Activated naive CD4-positive, alpha-beta T cell treated with anti-CD3 and anti-CD28 coated beads, Interleukin-2, amount 50 U/mL, for 72 hours (primary cell): ENCODE data around the gene C5orf63. TPM values are rescaled to one million over a fixed set of nuclear protein-coding genes. Genes with fewer than 3 reads are reported as not detected.
"Not testable (repeated sequence)": the region's sequence is repeated elsewhere in the genome, so short reads cannot be mapped to it uniquely, and the experiment has no call there.

Source experiments
- ATAC-seq, 2 donors: fragments of 150-1000 bp; cut with Tn5 transposase; 2 replicates each; pipeline ENCODE4 v1.10.0; 2021; ENCODE audit warnings: mild to moderate bottlenecking in 2 of 2, moderate library complexity in 2 of 2
- DNase-seq, 2 donors: peaks; one replicate each; pipeline ENCODE4 v3.0.0; 2021 to 2022; ENCODE audit warnings: low spot score in 2 of 2
- H3K27ac Mint-ChIP-seq, 2 donors: one replicate each; pipeline ENCODE4 v1.8.0; 2022; ENCODE audit warnings: mild to moderate bottlenecking in 2 of 2, mixed read lengths in 2 of 2
- H3K36me3 Mint-ChIP-seq, 2 donors: one replicate each; pipeline ENCODE4 v1.8.0; 2022; ENCODE audit warnings: mixed read lengths in 2 of 2
- H3K9me3 Mint-ChIP-seq, 2 donors: one replicate each; pipeline ENCODE4 v1.8.0; 2022; ENCODE audit warnings: mixed read lengths in 2 of 2
- total RNA-seq, 2 donors: library from RNA; stranded (reverse); gene quantifications; one replicate each; pipeline ENCODE4 v1.2.3, GENCODE V29; 2022

Gene C5orf63
- total RNA-seq, 2 donors from 2014 or later = 9.7 to 11.7 TPM

DNA sequence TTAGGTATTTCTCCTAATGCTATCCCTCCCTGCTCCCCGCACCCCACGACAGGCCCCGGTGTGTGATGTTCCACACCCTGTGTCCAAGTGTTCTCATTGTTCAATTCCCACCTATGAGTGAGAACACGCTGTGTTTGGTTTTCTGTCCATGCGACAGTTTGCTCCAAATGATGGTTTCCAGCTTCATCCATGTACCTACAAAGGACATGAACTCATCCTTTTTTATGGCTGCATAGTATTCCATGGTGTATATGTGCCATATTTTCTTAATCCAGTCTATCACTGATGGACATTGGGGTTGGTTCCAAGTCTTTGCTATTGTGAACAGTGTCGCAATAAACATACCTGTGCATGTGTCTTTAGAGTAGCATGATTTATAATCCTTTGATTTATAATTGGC, 19.8 kb downstream of the C5orf63 start:
- not testable (repeated sequence) for H3K27ac Mint-ChIP-seq, DNase-seq, ATAC-seq, H3K9me3 Mint-ChIP-seq
- H3K36me3 Mint-ChIP-seq = peaks cover 16 to 26% of the 10 kb centered on the region in 2 donors

DNA sequence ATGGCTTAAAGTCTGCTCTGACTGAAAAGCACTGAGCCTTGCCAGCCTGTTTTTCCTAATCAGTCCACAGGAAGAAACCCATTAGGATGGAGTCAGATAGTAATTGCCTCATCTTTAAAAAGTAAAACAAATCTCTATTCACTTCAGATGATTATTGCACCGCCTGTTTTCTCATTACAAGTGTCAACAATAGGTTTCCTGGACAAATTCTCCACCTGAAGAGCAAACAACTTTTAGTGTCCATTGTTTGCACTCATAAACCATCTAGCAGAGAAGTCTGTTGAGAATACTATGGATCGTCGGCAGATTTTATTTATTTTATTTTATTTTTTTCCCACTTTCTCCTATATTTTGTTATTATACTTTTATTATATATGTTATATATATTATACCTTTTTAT, 20.3 kb downstream of the C5orf63 start:
- peaks cover 0 to 6% of the 10 kb centered on the region in 2 donors for H3K9me3 Mint-ChIP-seq
- DNase-seq (no peak), ATAC-seq (no peak)
- peaks cover 20 to 26% of the 10 kb centered on the region in 2 donors for H3K36me3 Mint-ChIP-seq
- H3K27ac Mint-ChIP-seq = no peak overlapping the region

DNA sequence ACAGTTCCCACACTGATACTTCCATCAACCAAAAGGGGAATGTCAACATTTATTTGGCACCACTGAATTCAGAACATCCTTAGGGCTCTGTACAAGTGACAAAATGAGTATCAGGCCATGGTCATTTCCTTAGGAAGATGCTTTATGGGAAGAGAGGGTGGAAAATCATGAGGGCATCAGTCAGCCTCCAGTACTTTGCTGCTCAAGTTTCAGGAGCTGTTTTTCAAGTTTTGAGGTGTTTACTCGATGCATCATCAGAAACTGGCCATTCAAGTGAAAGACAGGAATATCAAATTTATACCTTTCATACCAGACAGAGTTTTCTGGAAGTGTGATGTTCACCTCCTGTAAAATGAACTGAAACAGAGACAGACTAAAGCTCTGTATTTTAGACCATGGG, 21.7 kb downstream of the C5orf63 start:
- ATAC-seq = no peak
- Mint-ChIP-seq H3K36me3 (peaks cover 20 to 22% of the 10 kb centered on the region in 2 donors), H3K27ac (peak overlapping the region in 1 of 2 donors; percentile 62), H3K9me3 (peaks cover 0 to 6% of the 10 kb centered on the region in 2 donors)
- no peak for DNase-seq

DNA sequence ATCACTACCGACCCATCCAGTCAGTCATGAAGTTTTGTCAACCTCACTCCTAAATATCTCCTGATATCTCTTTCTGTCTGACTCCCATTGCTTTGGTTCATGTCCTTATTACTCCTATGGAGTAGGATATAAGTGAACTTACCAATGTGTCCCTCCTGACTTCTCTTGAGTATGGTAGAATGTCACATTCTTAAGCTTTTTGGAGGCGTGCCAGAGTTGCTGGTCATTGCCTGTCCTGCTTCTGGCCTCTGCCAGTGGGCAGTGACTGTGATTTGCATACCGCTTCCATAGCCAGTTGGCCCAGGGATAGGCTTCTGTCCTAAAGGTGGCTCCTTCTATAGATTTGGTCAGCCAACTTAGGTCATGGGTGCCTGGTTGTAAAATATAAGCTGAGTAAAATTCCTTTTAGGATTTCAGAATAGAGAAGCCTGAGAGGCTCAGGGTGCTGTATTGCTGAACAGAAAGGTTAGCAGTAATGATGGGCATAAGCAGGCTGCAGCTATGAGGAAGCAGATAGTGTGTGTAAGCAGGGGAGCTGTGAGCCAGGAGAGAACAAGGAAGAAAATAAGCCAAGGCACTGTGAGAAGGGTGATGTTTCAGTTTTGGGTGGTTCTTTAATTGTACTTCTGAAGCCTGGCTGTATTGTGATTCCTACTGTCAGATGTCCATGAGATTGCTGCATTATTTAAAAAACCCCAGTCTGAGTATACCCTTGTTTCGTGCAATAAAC, 26.8 kb downstream of the C5orf63 start:
- H3K27ac Mint-ChIP-seq = no peak overlapping the region
- no peaks in the 10 kb centered on the region for H3K9me3 Mint-ChIP-seq
- H3K36me3 Mint-ChIP-seq = peaks cover 0 to 6% of the 10 kb centered on the region in 2 donors
- DNase-seq (no peak), ATAC-seq (no peak)

DNA sequence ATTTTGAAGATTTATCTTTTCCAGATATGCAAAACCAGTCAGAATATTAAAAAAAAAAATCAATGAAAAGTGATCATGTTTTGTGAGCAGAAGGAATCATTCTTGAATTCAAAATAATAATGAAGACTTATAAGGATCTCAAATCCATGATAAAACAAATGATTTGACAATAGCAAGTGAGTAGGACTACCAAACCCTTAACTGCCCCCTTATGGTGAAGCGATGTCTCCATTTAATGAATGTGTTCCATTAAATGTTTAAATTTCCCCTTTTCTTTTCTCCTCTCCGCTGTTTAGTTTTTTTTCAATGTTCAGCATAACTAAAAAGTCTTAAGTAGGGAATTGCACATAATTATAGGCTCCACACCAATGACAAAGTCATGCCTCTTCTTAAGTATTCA, 30.7 kb downstream of the C5orf63 start:
- ATAC-seq = no peak
- H3K27ac Mint-ChIP-seq = no peak overlapping the region
- no peak for DNase-seq
- no peaks in the 10 kb centered on the region for H3K36me3 Mint-ChIP-seq
- no peaks in the 10 kb centered on the region for H3K9me3 Mint-ChIP-seq

DNA sequence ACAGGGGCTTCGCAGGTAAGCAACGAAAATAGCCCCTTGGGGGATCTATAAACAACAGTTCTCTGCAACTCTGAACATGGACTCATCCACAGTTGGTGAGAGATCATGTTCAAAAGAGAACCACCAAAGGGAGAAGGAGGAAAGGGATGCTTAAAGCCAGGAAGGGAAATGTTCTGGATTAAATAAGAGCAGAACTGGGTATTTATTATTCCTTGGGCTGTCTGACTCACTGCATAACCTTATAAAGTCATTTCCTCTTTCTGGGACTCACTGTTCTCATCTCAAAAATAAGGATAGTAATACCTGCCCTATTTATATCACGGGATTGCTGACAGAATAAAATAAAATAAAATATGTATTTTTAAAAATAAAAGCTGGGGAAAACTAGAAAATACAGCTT, 31.7 kb downstream of the C5orf63 start:
- no peaks in the 10 kb centered on the region for H3K36me3 Mint-ChIP-seq
- H3K27ac Mint-ChIP-seq = no peak overlapping the region
- no peaks in the 10 kb centered on the region for H3K9me3 Mint-ChIP-seq
- no peak for DNase-seq
- no peak for ATAC-seq

DNA sequence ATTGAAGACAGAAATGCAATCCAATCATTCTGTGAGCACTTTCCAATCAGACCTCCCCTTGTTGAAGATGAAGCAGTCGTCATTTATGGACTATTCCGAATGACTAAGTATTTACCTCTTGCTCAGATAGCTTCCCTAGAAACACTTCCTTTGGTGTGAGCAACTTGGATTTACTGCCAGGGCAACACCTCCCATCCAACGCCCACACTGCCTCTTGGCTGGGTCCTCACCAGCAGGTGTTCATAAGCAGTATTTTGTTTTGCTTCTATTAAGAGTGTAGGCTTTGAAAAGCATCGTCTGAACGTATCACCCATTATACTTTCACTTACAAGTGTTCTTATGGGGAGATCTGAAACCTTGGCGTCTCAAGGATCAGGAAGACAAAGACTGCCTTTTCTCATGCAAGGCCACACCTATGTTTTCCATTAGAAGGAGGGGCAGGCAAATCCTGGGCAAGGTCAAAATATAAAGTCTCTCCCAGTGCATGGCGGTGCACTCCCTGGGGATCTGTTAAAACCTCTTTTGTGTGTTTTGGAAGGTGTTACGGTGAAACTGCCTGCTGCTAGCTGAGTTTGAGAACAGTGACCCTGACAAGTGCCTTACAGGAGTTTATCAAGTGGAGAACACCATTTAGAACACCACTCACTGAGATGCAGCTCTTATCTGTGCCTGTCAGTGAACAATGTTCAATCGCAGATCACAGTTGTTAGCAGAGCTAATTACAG, 32.3 kb downstream of the C5orf63 start:
- DNase-seq = no peak
- Mint-ChIP-seq H3K9me3 (no peaks in the 10 kb centered on the region), H3K36me3 (no peaks in the 10 kb centered on the region), H3K27ac (no peak overlapping the region)
- ATAC-seq = no peak

DNA sequence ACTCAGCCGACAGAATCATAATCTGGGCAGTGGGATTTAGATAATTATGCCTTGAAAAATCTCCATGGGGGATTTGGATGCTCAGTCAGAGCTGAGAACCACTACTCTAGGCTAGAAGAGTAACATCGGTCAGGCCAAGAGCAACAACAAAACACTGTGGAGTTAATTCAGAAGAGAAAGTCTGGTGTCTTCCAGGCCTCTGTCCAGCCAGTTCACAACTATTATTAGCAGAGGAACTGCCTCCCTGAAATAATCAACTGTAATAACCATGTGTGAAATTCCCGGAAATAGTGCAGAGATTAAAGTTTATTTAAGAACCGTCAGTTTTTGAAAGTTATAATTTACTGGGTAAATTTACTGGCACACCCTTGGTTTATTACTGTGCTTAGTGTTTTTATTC, 34.8 kb downstream of the C5orf63 start:
- DNase-seq (no peak), ATAC-seq (no peak)
- no peaks in the 10 kb centered on the region for H3K9me3 Mint-ChIP-seq
- H3K27ac Mint-ChIP-seq = no peak overlapping the region
- H3K36me3 Mint-ChIP-seq = no peaks in the 10 kb centered on the region

DNA sequence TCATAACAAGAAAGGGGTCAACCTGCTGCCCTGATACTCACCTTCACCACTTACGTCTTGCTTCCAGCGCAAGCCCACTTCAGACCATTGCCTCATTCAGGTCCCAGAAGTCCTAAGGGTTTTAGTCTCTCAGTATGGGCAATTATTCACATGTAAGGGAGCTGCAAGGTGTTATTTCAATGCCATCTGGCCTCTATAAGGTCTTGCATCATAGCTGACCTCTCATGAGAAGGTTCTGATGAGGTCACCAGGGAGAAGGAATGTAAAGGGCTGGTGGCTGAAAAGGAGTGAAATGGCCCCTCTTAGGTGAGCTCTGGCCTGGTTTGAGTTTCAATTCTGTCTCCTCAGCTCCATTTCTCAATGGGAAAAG, 41.5 kb downstream of the C5orf63 start:
- peaks cover 5% of the 10 kb centered on the region in 2 donors for H3K36me3 Mint-ChIP-seq
- DNase-seq (no peak), ATAC-seq (no peak)
- no peaks in the 10 kb centered on the region for H3K9me3 Mint-ChIP-seq
- H3K27ac Mint-ChIP-seq = peak overlapping the region in 1 of 2 donors; percentile 86

DNA sequence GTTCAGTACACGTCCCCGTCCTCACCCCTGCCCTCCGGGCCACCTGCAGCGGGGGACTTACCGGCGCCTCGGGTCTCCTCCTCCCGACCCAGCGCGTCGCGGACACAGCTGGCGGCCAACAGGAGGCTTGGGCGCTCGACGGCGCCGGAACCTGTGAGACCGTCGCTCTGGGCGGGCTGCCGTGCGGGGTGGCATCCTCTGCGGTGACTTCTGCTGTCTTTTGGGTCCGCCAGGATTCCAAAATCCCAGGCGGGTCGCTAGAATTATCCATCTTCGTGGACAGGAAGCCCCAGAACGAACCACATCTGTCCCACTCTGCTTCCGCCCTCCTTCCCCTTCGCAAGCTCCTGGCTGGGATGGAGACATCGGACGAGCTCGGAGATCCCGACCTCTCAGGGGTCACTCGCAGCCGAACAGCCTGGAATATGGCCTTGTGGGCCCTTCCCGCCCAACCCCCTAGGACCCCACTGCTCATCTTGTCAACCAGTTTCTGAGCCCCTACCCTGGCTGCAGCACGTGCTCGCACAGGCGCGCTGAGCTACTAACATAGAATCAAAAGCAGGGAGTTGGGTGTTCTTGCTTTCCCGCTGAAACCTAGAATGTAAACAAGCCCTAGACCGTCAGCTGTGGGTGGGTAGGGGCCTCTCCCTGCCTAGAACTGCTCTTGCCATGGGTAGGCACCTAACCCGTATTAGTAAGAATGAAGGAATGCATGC, 42.0 kb downstream of the C5orf63 start:
- no peaks in the 10 kb centered on the region for H3K9me3 Mint-ChIP-seq
- H3K27ac Mint-ChIP-seq = peak overlapping the region; percentile 9 to 86
- H3K36me3 Mint-ChIP-seq = peaks cover 5% of the 10 kb centered on the region in 2 donors
- ATAC-seq = peak in 1 of 2 donors; percentile 25
- peak; percentile 32 to 57 for DNase-seq

DNA sequence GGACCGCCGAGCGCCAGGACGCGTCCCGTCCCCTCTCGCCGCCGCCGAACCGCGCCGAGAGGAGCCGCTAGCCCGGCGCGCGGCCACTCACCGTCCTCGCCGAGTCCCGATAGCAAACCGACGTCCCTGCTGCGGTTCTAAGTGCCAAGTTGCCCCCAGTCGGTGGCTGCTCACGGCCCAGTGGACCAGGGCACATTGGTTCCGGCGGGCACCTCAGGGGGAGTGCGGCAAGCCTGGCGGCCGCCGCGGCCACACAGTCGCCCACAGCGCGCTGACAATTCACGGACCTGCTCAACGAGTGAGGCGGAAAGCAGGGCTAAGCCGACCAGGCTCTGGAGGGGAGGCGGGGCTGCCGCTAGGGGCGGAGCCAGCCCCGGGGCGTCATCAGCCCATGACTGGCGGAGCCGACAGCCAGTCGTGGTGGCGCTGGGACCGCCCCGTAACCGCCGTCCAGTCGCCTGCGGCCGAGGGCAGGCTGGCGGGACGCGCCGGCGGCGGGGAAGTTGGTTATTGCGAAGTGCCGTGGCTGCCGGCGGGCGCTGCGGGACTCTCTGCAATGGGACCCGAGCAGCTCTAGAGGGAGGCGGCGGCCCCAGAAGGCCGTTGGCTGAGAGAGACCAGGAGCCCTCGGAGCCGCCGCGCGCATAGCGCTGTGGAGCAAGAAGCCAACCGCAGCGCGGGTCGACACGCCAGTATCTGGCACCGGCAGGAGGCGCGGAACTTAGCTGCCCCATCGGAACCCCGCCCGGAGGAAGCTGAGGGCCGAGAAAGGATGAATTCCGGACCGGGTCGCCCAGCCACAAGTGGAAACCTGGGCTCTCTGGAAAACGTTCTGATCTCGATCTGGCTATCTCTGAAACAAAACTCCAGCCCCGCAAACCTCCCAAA, 42.8 kb downstream of the C5orf63 start, which contains the start of gene MARCHF3:
MARCHF3 (minus strand) TSS at position 300 of the 888 bp plus-strand sequence. CDS start 112,387 bp downstream, outside the sequence.
- peak; percentile 94 to 98 for ATAC-seq
- H3K27ac Mint-ChIP-seq = peak within 1 kb of the TSS; percentile 84 to 86

DNA sequence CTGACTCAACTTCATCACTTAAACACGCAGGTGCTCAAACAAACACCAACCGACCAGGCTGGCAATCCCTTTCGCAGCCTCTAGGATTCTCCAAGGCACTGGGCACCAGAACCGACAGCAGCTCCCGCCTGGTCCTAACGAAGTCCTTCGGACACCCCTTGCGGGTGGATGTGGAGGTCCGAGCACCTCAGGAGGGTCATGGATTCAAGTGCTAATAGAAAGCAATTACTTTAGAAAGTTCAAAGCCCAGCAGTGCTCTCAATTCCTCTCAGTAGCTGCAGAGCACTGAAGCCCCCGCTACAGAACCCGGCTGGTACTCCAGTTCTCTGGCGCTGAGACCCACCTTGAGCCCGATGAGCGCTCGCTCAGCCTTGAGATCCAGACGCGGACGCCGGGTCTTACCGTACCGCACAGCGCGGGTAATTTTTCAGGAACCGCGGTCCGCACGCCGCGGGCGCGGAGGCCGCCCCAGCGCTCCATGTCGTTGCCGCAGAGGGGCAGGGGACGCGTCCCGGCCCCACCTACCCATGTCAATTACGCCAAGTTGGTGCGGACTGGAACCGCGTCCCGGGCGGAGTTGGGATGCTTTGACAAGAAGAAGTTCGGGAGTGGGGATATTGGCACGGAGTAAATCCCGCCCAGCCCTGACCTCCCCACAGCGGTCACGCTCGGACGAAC, 43.6 kb downstream of the C5orf63 start:
- Mint-ChIP-seq H3K9me3 (no peaks in the 10 kb centered on the region), H3K27ac (peak overlapping the region; percentile 84 to 86)
- peak; percentile 7 to 23 for ATAC-seq

More for the DNA sequence above, 42.8 kb downstream of the C5orf63 start, which contains the start of gene MARCHF3:
- Mint-ChIP-seq H3K36me3 (peaks cover 5% of the 10 kb centered on the region in 2 donors), H3K9me3 (no peaks in the 10 kb centered on the region)
- DNase-seq = peak; percentile 95 to 97

DNA sequence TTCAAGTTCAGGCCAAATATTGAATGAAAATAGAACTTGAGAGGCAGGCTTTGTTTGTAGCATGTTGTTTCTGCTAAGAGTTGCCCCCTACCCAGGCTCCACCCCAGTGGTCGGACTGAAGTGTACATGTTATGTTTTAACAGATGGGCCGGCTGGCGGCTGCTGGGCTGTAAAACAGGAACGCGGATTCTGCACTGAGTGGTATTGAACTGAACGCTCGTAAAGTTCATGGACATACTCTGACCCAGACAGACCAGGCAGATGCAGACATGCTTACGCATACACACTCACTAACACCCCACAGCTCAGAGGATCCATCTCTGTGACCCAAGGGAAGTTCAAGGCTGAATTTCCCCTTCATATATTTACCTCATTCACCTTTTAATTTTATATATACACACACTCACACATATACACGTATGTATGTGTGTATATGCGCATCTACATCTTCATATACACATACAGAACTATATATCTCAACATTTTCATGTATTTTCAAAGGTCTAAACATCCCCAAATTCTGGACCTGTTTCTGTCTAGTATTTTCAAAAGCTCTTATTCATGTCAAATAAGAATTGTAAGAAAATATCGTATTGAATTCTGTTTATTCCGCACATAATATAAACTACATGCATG, 44.4 kb downstream of the C5orf63 start:
- no peak for ATAC-seq
- Mint-ChIP-seq H3K36me3 (peaks cover 5% of the 10 kb centered on the region in 2 donors), H3K27ac (peak overlapping the region in 1 of 2 donors; percentile 86)

More for the DNA sequence above, 43.6 kb downstream of the C5orf63 start:
- peaks cover 5% of the 10 kb centered on the region in 2 donors for H3K36me3 Mint-ChIP-seq
- peak; percentile 54 to 67 for DNase-seq

DNA sequence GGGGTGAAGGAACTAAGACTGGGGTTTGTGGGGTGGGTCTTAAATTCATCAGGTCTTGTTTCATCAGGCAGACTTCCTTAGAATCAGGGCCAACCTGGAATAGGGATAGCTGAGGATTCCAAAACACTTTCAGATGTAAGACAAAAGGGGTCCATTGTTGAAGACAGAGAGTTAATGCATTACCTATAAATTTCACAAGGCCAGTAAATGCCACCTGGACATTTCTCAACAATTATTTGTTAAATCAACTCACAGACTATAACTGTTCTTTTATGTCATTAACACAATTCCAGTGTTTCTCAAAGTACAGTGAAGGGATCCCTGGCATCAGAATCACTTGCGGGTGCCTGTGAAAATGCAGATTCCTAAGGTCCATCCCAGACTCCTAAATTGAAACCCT, 45.8 kb downstream of the C5orf63 start:
- Mint-ChIP-seq H3K36me3 (peaks cover 5% of the 10 kb centered on the region in 2 donors), H3K9me3 (no peaks in the 10 kb centered on the region), H3K27ac (no peak overlapping the region)
- ATAC-seq (no peak), DNase-seq (no peak)

More for the DNA sequence above, 44.4 kb downstream of the C5orf63 start:
- no peak for DNase-seq
- H3K9me3 Mint-ChIP-seq = no peaks in the 10 kb centered on the region

DNA sequence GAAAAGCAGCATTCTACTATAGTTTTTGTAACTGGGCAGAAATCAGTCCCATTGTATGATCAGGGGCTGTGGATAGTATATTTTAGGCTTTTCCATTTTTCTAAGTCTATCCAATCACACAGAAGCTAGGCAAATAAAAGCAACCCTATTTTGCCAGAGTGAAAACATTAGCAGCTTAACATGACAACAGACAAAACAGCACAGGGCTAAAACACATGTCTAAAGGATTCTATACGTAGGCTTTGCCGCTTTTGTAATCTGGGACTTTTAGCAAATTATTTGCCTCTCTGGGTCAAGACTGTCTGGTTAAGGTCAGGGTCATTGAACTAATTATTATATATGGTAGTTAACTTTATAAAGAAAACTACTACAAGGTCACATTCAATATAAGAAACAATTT, 47.1 kb downstream of the C5orf63 start:
- ATAC-seq = no peak
- H3K36me3 Mint-ChIP-seq = peaks cover 0 to 5% of the 10 kb centered on the region in 2 donors
- H3K9me3 Mint-ChIP-seq = no peaks in the 10 kb centered on the region
- no peak for DNase-seq
- no peak overlapping the region for H3K27ac Mint-ChIP-seq
